ENCODE measurements around the gene CHDH.
A peak's percentile ranks its signal among the peaks of the same experiment; 100 is the strongest.

The CHDH gene

DNA sequence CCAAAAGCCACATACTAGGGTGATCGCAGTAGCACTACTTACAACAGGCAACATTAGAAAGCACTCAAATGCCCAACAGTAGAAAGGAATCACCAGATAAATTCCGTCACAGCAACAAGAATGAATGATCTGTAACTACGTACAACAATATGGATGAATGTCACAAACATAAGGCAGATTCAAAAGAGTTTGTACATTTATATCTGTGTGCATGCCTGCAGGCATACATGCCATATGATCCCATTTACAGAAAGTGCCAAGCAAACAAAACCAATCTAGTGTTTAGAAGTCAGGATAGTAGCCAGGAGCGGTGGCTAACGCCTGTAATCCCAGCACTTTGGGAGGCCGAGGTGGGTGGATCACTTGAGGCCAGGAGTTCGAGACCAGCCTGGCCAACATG is 3.7 kb upstream of the CHDH start:
- no peak for DNase-seq (ENCODE audit: low read depth)
- TF ChIP-seq, protein P1, sequence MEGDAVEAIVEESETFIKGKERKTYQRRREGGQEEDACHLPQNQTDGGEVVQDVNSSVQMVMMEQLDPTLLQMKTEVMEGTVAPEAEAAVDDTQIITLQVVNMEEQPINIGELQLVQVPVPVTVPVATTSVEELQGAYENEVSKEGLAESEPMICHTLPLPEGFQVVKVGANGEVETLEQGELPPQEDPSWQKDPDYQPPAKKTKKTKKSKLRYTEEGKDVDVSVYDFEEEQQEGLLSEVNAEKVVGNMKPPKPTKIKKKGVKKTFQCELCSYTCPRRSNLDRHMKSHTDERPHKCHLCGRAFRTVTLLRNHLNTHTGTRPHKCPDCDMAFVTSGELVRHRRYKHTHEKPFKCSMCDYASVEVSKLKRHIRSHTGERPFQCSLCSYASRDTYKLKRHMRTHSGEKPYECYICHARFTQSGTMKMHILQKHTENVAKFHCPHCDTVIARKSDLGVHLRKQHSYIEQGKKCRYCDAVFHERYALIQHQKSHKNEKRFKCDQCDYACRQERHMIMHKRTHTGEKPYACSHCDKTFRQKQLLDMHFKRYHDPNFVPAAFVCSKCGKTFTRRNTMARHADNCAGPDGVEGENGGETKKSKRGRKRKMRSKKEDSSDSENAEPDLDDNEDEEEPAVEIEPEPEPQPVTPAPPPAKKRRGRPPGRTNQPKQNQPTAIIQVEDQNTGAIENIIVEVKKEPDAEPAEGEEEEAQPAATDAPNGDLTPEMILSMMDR (conservative IDR thresholded peaks at IDR 0.05; ENCODE audit: low read depth, low read length), result no peak
- H3K4me3 ChIP-seq (ENCODE audit: low read depth, low read length), result no peak overlapping the region

DNA sequence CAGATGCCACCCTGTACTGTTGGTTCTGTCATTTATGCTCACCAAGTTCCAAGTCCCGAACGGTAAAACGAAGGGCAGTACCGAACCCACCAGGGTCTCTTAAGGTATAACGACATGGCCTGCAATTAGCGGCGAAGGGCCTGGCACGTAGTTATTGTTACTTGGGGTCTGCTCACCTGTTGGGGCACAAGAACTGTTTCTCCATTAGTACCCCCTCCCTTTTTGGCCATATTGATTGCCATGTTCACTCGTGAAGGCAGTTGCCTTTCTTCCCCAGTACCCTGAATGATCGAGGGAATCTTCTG is 584 bp upstream of the CHDH start:
- H3K4me3 ChIP-seq (ENCODE audit: low read depth, low read length), result no peak overlapping the region
- TF ChIP-seq, protein P1 (conservative IDR thresholded peaks at IDR 0.05; ENCODE audit: low read depth, low read length), result no peak
- DNase-seq (ENCODE audit: low read depth), result no peak

DNA sequence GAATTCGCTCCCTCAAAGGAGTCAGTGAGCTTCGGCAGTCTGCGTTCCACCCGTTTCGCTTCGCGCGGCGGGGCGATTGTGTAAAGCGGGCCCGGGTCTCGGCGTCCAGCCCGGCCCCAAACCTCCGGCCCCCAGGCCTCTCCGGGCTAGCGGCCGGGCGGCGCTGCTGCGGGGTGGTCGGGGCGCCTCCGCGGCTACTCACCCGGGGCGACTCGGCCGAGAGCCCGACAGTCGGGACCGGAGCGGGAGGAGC is 412 bp downstream of the CHDH start:
- no peak for DNase-seq (ENCODE audit: low read depth)
- peak overlapping the region; percentile 56 for H3K4me3 ChIP-seq (ENCODE audit: low read depth, low read length)

DNA sequence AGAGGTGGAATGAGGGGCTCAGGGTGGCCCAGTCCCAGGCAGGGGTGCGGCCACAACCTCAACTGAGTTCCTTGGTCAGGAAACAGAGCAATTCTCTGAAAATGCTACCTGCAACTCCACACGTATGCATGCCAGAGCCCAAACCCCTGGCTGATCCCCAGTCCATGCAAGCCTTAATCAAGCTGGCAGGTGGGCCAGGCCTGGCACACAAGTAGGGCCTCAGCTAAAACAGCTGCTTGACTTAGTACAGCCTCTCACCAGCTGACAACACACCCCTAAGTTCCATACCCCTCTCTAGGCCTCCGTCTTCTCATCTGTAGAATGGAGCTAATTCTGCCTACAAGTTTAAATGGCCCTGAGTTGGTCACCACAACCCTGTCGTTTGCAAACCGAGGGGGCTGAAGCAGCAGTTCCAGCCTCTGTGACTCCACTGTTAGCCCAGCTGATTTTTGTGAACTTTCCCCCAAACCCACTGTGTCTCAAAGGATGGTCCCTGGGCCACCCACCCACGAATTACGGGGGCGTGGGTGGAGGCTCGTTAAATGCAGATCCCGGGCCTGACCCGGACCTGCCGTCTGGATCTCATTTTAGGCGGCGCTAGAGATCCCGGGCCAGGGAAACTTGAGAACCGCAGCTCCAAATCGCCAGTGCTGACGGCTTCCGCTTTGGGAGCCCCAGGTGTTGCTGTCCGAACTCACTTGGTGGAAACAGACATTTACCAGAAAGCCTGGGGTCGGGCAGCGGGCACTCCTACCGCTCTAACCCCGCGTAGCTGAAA is 927 bp downstream of the CHDH start:
- DNase-seq (ENCODE audit: low read depth), result peak; percentile 41
- TF ChIP-seq, protein P1 (conservative IDR thresholded peaks at IDR 0.05; ENCODE audit: low read depth, low read length), result peak; percentile 46
- peak overlapping the region; percentile 56 for H3K4me3 ChIP-seq (ENCODE audit: low read depth, low read length)

More for the DNA sequence above, 412 bp downstream of the CHDH start:
- TF ChIP-seq, protein P1 (conservative IDR thresholded peaks at IDR 0.05; ENCODE audit: low read depth, low read length), result no peak

DNA sequence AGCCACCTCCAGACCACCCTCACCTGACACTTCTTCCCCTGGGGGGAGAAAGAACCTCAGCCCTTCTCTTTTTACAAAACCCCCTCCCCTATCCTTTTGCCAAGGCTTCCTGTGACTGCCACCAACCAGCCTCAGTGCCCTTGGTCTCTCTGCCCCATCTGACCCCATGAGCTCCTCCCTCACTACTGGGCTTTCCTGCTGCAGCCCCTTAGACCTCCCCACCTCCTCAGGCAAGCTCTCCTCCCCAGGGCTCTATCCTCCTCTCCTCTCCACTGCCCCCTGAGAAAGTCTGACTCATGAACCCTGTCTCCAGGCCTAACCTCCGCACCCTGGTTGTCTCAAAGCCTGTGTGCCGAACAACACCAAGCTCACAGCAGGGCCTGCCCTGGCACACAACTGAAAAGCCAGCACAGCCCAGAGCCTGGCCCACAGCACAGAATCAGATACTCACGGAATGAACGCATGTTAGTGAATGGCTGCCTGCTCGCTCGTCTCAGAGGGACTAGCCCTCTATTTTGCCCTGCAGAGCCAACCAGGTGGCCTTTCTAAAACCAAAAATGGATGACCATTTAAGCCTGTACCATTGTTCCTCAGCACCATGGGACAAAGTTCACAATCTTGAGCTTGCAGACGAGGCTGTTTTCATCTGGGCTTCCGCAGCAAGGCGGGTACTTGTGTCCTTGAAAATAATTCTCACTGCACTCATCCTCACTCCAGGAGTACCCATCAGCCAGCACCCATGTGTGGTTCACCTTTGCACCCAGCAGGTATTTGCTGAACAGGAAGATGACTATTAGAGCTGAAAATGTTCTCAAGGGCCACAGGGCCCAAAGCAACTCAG is 1.7 kb downstream of the CHDH start:
- TF ChIP-seq, protein P1 (conservative IDR thresholded peaks at IDR 0.05; ENCODE audit: low read depth, low read length), result no peak
- DNase-seq (ENCODE audit: low read depth), result no peak
- H3K4me3 ChIP-seq (ENCODE audit: low read depth, low read length), result no peak overlapping the region

DNA sequence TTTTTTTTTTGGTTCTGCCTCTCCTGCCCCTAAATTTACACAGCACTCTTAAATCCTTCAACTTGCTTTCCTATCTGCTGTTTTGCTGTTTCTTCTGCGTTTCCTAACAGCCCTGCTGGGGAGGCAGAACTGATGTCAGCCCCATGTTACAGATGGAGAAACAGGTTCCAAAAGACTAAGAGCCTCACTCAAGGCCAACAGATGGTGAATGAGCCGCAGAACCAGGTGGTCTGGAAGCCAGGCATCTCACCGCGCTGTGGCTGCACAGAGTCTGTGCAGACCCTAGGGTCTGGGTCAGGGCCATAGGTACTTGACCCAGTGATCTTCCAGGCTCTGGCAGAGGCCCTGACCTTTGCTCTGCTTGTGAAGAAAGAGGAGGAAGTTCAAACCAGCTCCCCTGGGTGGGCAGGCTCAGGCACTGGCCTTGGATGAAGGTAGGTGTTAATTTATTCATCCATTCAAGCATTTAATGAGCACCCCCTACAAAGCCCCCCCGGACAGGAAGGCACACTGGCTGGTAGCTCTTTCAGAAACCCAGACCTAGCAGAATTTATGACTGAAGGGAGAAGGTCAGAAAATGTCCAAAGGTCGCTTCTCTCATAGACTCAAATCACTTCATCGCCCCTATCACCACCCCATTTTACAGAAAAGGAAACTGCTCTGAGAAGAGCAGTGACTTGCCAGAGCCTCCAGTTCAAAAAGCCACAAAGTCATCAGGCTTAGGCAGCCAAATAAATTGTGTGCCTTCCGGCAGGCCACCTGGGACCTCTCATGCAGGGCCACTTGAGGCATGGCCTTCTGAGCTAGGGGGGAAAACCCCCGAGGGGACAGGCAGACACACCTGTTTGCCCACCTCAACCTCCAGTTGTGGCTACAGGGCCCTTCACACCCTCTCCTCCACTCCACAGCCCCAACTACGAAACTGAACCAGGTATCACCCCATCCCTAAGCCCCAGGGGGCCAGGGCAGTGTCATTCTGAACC is 2.7 kb downstream of the CHDH start:
- no peak for DNase-seq (ENCODE audit: low read depth)

More for the DNA sequence above, 2.7 kb downstream of the CHDH start:
- H3K4me3 ChIP-seq (ENCODE audit: low read depth, low read length), result no peak overlapping the region
- TF ChIP-seq, protein P1 (conservative IDR thresholded peaks at IDR 0.05; ENCODE audit: low read depth, low read length), result no peak

All from choroid plexus epithelial cell (primary cell).